ENCODE data around the gene DDX28.

Gene DDX28

GRCh38 chr16:68022728-68023537 is at the start of gene DDX28, which contains the start of gene DUS2:
Gene DDX28, minus strand, starts transcription at chr16:68023232. Its CDS starts 30 bp downstream, at chr16:68023202.
Gene DUS2, plus strand, starts transcription at chr16:68023284. Its CDS starts 14,740 bp downstream, at chr16:68038024.
- DNase-seq = peak; percentile 58 to 72

GRCh38 chr16:68072038-68072695 is 49.1 kb upstream of the DDX28 start:
- no peak for DNase-seq

GRCh38 chr16:68071518-68071901 is 48.5 kb upstream of the DDX28 start:
- DNase-seq = no peak

- no peak for DNase-seq
Observed at GRCh38 chr16:68070806-68071517, 47.9 kb upstream of the DDX28 start.

GRCh38 chr16:68070249-68070730 is 47.3 kb upstream of the DDX28 start:
- peak in 1 of 2 experiments; percentile 11 for DNase-seq

GRCh38 chr16:68069511-68070248 is 46.6 kb upstream of the DDX28 start:
- no peak for DNase-seq

- DNase-seq = no peak
Observed at GRCh38 chr16:68068926-68069325, 45.9 kb upstream of the DDX28 start.

- no peak for DNase-seq
Observed at GRCh38 chr16:68066763-68067162, 43.7 kb upstream of the DDX28 start.

GRCh38 chr16:68065716-68066305 is 42.8 kb upstream of the DDX28 start:
- DNase-seq = no peak

- peak; percentile 63 to 67 for DNase-seq
Observed at GRCh38 chr16:68064791-68065365, 41.8 kb upstream of the DDX28 start.

GRCh38 chr16:68062910-68063393 is 39.9 kb upstream of the DDX28 start:
- no peak for DNase-seq

GRCh38 chr16:68061396-68061795 is 38.4 kb upstream of the DDX28 start:
- no peak for DNase-seq

GRCh38 chr16:68059804-68060203 is 36.8 kb upstream of the DDX28 start:
- DNase-seq = no peak

- no peak for DNase-seq
Observed at GRCh38 chr16:68055395-68055794, 32.4 kb upstream of the DDX28 start.

- peak in 1 of 2 experiments; percentile 9 for DNase-seq
Observed at GRCh38 chr16:68049449-68049848, 26.4 kb upstream of the DDX28 start.

GRCh38 chr16:68047987-68048386 is 25.0 kb upstream of the DDX28 start:
- no peak for DNase-seq

GRCh38 chr16:68046106-68046505 is 23.1 kb upstream of the DDX28 start:
- no peak for DNase-seq

GRCh38 chr16:68041783-68042182 is 18.8 kb upstream of the DDX28 start:
- no peak for DNase-seq

- peak; percentile 38 to 62 for DNase-seq
Observed at GRCh38 chr16:68040506-68041288, 17.7 kb upstream of the DDX28 start.

- DNase-seq = peak; percentile 3 to 8
Observed at GRCh38 chr16:68037841-68038597, 15.0 kb upstream of the DDX28 start.
